T47D (cell line): ENCODE measurements around the gene ACIN1.

Source experiments
- DNase-seq, 2 experiments: peaks; one replicate each; pipeline versions ENCODE4 v3.0.0 to v3.0.0-alpha.2; 2011 to 2012; ENCODE audit warnings: low read depth in 1 of 2, low spot score in 1 of 2
- JUND ChIP-seq: IDR thresholded peaks from 2 replicates; pipeline ENCODE4 v1.6.1; 2012; ENCODE audit warnings: low read depth
- in situ Hi-C: cut with HindIII; loops from 2 replicates; pipeline ENCODE4 v1.10.0; 2016; ENCODE audit warnings: low sequenced_read_pairs, low pct_unique_long_range_greater_than_20kb

The ACIN1 gene

DNA sequence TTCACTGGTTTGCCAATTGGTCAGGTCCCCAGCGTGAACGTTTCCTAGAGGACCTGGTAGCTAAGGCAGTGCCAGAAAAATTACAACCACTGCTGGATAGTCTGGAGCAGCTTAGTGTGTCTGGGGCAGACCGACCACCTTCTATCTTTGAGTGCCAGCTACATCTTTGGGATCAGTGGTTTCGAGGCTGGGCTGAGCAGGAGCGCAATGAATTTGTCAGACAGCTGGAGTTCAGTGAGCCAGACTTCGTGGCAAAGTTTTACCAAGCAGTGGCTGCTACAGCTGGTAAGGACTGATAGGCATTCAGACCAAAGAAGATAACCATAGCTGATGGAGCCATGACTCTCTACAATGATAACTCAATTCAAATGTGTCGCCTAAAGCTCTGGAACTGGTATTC, 2.9 kb upstream of the ACIN1 start:
- no peak for DNase-seq
- in situ Hi-C loops = no loop called here
- TF ChIP-seq JUND = no peak

DNA sequence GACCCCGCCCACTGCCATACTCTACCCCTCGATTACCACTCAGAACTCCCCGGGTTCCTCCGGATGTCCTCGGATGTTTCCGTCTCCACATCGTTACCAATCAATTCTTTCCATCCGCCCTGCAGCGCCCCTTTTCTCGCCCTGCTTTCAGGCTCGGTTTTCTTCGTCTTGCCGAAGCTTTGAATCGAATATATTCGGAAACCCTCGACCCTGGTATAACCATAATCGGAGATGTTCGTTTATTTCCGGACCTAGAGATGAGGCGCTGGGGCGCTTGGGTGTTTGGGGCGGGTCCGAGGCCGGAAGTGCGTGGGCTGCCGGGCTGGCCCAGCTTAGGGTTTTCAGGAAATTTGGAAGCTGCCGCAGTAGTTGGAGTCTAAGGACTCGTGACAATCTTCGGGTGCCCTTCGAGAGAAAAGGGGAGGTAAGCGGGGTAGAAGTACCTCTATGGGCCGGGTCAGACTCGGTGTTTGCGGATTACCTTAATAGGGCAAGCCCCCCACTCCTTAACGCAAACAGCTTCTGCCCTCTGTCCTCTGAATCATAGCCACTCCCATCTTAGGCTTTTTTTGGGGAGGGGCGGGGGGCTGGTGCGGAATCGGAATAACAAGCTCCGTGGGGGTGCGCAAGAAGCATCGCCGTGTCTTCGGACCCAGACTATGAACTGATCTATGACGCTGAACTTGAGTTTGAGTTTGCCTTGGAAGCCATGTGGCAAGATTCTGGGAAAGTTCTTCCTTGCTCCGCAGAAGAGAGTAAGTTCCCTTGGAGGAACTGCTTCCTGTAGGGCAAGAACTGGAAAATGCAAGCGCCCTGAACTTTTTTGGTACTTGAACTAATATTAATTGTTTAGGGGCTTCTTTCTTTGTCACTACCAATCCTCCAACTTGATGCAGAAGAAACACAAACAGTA, 516 bp upstream of the ACIN1 start, which contains the start of gene C14orf119:
Gene C14orf119 (plus strand): TSS at position 310 of the 913 bp plus-strand sequence. CDS start 2,154 bp downstream, outside the sequence.
- DNase-seq = peak; percentile 95 to 99
- TF ChIP-seq JUND = no peak
- in situ Hi-C loops = no loop called here

DNA sequence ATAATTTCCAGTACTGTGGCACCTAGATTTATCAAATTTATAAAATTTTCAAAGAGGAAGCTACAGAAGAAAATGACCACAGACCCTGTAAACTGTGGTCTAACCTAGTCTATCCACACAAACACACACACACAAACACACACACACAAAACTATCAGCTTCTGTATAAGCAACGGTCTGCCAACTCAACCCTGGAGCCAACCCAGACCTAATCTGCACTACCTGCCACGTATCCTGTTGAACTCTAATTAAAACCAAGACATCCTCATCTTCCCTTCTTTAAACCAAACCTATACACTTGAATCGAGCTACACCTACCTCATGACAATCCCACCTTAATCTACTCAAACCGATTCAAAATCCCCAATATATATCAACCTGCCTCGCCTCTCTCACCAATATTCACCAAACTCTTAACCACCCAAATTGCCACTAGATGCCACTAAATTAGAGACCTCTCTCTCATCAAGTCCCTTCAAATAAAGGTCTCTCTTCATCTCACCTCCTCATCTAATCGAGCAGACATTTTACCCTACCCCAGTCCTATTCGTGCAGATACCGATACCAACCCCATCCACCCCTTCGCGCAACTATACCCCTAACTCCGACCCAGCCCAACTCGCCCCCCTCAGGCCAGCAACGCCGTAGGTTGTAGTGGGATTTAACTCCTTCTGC, 808 bp downstream of the ACIN1 start:
- no peak for DNase-seq
- no peak for TF ChIP-seq JUND
- in situ Hi-C loops = no loop called here

DNA sequence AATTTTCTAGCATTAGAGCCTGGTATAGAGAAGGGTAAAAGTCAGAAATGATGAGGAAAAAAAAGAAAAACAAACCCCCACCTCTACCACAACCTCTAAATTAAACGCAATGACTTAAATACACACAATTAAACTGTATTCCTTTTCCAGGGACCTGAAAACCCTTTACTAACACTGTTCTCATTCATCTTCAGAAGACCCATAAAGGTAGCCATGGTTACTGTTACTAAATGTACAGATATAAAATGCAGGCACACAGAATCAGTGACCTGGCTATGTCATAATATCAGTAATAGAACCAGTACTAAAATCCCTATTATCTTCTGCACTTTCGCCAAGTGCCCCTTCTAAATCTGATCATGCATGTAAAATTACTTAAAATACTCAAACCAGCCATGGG, 1.4 kb downstream of the ACIN1 start:
- in situ Hi-C loops = no loop called here
- DNase-seq = no peak
- no peak for TF ChIP-seq JUND

DNA sequence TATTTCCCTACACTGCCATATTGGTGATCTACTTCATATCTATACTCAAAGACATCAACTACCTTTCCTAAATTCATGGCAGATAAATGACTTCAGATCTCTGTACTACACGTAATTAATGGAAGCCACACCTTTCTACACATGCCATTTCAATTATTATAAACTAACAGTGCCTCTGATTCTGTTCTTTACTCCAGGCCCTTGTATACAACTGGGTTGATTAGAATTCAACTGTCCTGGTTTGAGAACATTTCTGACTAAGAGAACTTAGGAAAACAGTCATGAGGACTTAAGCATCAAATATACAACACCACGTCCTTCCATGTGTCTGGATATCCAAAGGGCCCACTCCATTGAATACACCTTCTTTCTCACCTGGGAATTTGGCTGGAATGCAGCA, 1.8 kb downstream of the ACIN1 start:
- no peak for DNase-seq
- in situ Hi-C loops = no loop called here
- no peak for TF ChIP-seq JUND

DNA sequence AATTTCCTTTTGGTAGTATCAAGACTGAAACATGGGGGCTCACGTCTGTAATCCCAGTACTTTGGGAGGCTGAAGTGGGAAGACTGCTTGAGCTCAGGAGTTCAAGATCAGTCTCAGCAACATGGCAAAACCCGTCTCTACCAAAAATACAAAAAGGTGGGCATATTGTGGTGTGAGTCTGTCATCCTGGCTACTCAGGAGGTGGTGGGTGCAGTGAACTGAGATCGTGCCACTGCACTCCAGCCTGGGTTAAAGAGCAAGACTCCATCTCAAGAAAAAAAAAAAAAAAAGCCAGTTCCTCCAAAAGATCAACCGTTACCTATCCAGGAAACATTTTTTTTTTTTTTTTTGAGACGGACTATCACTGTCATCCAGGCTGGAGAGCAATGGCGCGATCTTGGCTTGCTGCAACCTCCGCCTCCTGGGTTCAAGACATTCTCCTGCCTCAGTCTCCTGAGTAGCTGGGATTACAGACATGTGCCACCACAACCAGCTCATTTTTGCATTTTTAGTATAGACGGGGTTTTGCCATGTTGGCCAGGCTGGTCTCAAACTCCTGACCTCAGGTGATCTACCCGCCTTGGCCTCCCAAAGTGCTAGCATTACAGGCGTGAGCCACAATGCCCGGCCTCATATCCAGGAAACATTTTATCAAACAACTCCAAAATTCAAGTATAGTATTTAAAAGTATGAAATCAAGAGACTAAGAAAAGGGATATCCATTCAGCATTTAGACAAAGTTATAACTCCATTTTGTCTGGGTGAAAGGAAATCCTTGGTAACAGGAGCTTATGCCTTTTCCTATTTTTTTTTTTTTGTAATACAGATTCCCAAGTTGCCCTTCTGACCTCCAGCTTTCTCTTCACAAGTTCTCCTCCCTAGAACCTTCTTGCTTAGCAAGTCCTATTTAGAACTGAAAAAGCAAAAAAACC, 3.4 kb downstream of the ACIN1 start:
- DNase-seq = no peak
- in situ Hi-C loops = no loop called here
- no peak for TF ChIP-seq JUND

DNA sequence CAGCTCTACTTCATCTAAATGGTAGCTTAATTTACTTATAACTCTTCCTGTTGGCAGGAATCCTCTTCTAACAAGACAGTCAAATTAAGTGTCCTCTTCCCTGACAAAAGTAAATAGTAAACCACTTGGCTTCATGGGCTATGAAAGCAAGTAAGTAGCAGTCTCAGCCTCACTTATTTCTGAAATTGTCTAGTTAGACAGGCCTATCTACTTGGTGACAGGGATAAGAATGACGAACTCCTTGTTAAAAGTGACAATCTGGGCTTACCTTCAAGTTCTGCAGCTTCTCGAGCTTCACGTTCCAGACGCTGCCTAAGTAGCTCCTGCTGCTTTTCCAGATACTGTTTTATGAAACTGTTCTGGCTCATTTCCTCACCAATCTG, 4.7 kb downstream of the ACIN1 start:
- in situ Hi-C loops = no loop called here
- DNase-seq = no peak
- TF ChIP-seq JUND = no peak

DNA sequence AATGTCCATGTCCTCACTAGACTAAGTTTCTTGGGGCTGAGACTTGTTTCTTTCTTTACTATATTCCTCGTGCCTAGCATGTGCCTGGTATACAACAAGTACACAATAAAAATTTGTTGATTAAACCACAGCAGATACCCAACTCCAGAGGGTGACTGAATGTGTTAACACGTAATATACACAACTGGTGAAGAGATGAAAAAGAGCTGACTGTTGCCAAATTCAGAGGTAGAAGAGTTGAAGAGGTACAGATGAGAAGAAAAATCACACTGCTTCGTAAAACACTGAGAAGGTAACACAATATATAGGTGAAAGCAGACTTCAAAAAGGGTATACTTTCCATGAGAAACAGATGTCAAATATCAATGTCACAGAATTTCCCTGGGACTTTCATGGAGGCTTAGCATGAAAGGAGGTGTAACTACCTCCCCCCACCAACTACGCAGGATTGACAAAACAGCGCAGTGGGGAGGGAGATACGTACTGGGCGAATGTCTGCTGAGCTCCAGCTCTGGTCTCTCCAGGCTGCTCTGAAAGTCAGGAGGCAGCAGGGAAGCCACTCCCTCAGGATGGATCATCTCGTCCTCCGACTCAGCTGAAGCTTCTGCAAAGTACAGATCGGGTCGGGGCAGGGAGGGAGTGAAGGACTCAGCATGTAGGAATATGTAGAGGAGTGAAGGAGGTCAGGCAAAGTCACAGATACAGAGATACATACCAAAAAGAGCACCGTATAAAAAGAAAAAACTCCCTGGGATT, 5.3 kb downstream of the ACIN1 start:
- no peak for DNase-seq
- in situ Hi-C loops = no loop called here
- TF ChIP-seq JUND = no peak

DNA sequence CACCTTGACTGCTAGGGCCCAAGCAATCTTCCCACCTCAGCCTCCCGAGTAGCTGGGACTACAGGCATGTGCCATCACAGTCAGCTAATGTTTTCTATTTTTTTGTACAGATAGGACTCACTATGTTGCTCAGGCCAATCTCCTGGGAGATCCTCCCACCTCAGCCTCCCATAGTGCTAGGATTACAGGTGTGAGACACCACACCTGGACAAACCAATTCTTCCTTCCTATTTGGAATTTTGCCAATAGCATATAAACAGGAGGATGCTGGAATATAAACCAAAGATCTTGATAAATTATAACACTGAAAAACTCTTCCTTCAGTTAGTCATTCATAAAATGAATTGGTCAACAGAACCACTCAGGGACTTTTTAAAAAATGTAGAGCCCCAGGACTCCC, 8.4 kb downstream of the ACIN1 start:
- no peak for TF ChIP-seq JUND
- in situ Hi-C loops = no loop called here
- DNase-seq = no peak

DNA sequence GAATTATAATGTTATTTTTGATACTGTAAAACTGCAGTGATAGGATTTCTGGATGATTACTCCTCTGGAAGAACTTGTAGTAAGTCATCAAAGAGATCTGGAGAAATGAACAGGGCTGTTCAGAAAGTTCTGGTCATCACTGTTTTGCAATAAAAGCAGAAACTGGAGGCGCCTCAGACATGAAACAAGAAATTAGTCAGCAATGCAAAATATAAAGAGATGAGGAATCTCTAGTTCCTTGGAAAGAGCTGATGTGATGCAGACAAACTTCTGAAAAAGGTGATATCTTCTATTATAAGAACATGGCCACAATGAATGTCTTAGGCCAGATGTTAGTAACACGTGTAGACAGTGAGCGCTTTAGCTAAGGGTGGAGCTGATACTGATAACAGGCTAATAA, 9.5 kb downstream of the ACIN1 start:
- no peak for TF ChIP-seq JUND
- in situ Hi-C loops = no loop called here
- no peak for DNase-seq

DNA sequence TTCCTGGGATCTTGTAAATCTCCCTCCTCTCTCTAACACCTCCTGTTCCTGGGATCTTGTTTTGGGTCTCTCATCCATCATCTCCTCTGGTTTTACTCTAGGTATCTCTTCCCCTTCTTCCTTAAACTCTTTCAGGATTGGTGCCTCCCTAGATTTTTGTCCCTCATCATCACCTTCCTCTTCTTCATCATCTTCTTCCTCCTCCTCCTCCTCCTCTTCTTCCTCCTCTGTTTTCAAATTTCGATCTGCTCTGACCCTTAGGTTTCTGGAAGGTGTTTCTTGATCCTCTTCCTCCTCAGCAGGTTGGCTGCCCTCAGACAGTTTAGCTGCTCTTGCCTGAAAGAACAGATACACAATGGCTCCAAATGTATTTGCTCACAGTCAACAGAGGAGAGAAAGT, 14.5 kb downstream of the ACIN1 start:
- no peak for TF ChIP-seq JUND
- no peak for DNase-seq
- in situ Hi-C loops = no loop called here

DNA sequence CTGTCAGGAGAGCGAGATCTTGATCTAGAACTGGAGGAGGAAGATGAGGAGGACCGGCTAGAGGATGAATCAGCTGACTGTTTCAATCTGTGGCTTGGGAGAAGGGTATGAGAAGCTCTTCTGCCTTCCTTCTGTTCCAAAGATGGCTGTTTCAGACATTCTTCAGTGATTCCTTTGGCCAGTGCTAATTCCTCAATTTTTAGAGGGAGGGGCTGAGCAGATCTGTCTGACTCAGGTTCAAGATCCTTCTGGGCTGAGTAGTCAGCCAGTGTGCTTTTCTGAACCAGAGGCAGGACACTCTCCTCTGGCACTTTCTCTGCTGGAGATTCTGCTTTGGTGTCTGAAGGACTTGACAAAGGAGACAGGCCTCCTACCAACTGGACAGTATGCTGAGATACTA, 15.2 kb downstream of the ACIN1 start:
- no peak for TF ChIP-seq JUND
- in situ Hi-C loops = no loop called here
- no peak for DNase-seq
